HG03064 (cell line): ENCODE measurements around the gene LXN.

Experiments
- ATAC-seq: cut with Tn5 transposase; IDR thresholded peaks from one replicate; pipeline ENCODE4 v1.9.1; 2021; ENCODE audit warnings: low read depth; ENCODE audit not compliant: unreplicated experiment

The LXN gene

DNA sequence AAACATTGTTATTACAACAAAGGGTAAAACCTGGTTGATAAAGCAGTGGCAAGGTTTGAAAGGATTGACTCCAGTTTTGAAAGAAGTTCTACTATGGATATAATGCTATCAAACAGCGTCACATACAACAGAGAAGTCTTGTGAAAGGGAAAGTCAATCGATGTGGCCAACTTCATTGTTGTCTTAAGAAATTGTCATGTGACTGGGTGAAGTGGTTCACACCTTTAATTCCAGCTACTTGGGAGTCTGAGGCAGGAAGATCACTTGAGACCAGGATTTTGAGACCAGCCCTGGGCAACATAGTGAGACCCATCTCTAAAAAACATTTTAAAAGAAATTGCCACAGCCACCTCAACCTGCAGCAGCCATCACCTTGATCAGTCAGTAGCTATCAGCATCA, 6.2 kb upstream of the LXN start:
- no peak for ATAC-seq

DNA sequence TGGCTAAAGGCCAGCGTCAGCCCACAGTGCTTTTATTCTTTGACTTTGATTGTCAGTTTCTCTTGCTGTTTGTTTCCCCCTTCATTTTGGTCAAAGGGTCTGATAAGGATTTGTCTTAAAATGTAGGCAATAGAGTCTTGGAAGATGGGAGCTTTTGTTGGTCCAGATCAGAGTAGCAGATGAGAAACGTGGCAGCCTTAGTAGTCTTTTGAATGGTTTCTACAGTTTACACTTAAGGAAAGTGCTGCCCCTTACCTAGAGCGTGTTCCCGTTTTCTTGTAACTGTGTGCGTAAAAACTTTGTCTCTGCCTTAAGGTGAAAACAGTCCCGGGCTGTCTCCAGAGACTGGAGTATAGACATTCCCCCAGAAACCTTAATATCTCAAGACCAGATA, 630 bp downstream of the LXN start:
- peak; percentile 14 for ATAC-seq

DNA sequence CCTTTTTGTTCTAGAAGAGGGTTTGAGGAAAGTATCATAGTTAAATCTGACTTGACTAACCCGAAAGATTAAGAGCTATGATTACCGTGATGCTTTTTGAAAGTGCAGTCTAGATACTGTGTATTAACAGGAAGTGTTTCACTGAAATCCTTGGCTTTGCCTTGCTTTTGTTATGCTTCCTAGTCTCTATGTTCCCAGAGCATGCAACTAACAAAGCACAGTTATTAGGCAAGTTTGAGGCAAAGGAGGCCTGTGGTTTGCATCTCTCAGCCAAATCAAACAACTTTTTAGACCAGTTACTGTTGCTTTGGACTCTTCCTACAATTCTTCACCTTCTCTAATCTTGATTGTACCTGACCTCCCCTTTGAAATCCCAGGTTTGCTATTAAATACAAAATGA, 3.9 kb downstream of the LXN start:
- ATAC-seq: no peak

DNA sequence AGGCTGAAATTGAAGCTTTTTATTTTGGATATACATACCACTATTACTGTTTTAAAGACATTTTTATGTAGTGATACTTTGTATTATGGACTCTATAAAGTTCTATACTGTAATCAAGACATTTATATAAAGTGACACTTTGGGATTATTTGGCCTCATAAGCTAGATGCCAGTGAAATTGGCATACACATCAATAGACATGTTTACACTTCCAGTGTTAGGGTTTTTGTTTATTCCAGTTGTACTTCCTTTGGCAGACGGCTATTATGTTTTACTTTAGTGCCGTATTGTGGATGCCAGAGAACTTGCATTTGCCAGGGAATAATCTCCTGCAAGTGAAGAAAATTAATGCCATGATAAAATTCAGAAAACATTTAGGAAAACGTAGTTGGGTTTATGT, 6.0 kb downstream of the LXN start:
- ATAC-seq: no peak

DNA sequence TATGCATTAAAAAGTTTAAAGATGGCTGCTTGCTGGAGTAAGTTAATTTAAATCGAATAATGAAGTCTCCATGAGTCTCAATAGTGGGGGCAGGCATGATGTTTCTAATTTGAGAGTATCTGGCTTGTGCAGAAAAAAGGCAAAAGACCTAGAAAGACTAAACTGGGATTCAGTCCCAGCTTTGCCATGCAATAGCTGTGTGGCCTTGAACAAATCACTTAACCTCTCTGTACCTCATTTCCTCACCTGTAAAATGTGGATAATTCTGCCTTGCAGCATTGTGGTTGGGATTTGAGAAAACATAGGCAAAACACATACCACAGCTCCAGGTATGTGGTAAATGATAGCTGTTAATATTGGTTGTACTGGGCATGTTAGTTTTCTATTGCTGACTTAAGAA, 8.6 kb downstream of the LXN start:
- ATAC-seq: no peak

DNA sequence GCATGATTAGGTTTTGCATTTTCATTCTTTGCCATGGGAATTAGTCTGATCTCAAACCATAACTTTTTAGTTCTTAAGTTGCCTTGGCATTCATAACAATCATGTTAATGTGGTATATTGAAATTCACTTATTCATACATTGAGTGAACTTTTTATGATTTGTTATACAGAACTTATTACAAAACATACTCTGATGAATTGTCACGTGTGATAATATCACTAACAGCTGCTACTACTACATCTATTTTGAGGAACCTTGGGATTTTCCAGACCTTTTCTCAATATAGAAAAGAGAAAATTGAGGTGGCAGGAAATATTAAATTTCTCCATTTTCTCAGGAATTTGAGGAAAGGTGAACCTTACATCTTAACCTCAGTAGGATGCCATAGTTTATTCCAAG, 9.2 kb downstream of the LXN start:
- ATAC-seq: no peak

DNA sequence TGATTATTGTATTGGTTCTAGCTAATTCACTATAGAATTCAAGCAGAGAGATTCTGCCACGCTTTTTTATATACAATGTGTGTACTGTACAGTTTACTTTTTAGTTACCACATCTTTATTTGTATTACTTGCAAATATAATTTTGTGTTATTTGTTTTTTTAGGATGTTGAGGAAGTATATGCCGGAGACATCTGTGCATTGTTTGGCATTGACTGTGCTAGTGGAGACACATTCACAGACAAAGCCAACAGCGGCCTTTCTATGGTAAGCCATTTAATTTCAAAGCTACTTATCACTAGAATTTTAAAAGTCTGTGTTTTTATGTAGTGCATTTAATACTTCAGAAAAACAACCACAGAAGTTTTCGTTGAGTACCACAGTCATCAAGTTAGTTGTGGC, 11.7 kb downstream of the LXN start:
- ATAC-seq: no peak

DNA sequence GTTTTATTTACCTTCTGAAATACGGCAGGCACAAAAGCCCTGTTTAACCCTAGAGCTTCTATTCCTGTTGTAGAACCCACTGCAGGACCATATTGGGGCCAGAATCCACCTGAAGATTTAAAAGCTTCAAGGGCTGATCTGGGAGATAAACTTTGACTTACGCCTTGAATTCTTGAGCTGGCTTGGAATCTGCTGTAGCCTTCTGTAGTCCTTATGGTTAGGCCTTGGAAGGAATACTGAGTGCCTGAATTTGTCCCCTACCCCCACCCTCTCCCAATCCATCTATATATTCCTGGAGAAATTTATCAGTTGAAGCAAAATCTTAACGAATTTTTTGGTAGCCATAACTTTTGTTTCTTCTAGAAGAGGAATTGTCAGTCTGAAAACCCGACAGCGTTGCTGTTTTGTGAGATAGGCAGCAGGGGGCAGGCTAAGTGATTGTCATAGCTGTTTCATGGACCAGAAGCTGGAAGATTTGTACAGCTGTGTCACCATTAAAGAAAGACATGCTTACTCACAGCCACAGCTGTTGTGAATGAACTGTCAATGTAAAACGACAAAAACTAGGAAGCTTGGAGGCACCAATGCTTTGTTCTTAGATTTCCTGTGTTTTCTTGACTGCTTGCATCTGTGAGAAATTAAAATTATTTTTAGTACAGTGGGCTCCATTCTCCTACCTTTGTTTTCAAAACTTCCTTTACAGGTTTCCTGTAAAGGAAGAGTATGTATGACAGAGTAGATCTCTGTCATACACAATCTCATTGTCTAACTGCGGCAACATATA, 12.8 kb downstream of the LXN start:
- peak; percentile 88 for ATAC-seq

DNA sequence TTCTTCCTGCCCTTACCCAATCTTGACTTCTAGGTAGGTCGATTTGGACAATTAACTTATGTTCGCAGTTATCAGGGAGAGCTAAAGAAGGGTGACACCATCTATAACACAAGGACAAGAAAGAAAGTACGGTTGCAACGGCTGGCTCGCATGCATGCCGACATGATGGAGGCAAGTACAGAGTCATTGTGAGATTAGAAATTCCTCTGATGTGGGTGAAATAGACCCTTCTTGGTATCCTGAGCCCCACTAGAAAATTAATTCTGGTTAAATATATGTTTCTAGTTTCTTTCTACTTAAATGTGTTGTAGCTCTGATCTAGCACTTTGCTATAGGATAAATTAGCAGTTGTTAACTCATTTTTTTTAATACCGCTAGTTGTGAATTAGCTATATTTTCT, 13.6 kb downstream of the LXN start:
- ATAC-seq: no peak

DNA sequence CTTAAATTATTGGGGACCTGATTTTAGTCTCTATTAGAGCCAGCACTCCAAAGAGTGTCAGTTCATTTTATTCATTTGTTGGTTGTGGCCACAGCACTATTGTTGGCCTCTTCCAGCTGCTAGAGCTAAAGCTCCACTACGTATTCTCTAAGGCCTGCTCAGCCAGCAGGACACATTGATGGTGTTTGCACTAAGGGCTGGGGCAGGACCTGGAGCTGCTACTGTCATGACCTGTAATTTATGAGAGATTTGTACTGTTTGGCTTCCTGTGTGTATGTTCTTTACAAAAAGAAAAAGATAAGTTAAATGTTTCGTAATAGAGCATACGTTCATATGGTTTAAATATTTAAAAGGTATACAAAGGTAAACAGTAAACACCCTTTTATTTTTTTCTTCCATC, 20.0 kb downstream of the LXN start:
- ATAC-seq: no peak

DNA sequence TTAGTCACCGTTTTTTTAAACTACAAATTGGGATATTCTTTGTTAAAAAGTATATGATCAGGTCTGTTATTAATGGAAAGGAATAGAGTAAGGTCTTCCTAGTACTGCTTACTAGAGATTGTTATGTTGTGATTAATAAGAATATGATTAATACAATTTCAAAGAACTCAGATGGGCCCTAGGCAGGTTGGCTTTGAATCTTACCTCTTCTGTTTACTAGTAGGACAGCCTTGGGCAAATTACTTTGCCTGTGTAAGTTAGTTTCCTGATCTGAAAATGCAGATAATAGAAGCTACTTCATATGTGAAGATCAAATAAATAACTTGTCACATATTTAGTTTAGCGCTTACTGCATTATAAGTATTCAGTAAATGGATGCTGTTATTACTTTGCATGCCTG, 21.3 kb downstream of the LXN start:
- ATAC-seq: no peak

DNA sequence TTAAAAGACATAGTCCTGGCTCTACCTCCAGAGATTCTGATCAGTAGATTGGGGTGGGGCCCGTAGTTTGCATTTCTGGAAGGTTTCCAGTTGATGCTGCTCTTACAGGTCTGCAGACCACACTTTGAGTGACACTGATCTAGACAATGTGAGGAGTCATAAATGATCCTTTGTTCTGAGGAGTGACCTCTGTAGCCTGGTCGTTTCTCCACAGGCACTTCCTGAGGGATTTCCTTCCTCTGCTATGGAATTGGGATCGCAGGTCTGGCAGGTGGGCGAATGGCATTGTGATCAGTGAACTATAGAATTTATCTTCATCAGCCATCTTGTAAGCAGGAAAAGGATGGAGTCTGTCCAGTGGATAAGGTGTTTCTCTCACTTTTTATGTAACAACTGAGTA, 22.7 kb downstream of the LXN start:
- no peak for ATAC-seq

DNA sequence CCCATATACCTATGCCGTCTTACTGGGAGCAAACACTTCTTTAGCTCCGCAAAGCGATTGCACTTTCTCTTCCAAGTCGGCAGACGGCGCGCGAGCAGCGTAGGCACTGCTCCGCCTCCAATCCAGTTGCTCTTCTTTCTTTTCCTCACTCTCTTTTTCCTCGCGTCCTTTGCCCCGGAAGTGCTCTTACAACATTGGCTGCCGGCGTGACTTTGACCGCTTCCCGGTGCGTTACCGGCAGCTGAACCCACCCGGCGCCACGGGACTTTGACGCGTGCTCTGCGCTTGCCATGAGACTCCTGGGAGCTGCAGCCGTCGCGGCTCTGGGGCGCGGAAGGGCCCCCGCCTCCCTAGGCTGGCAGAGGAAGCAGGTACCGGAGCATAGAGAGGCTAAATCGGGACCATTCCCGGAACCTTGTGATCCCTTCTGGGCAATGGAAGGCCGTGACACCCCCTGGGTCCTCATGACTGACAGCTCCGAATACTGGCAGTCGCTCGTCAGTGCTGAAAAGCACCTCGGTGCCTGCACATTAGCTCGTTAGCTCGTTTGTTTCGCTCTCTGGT, 28.0 kb downstream of the LXN start, which contains the start of gene GFM1:
Gene GFM1, plus strand, starts transcription at position 183 of the 564 bp plus-strand sequence. Its CDS starts 108 bp downstream, at position 291.
- ATAC-seq: peak; percentile 99

DNA sequence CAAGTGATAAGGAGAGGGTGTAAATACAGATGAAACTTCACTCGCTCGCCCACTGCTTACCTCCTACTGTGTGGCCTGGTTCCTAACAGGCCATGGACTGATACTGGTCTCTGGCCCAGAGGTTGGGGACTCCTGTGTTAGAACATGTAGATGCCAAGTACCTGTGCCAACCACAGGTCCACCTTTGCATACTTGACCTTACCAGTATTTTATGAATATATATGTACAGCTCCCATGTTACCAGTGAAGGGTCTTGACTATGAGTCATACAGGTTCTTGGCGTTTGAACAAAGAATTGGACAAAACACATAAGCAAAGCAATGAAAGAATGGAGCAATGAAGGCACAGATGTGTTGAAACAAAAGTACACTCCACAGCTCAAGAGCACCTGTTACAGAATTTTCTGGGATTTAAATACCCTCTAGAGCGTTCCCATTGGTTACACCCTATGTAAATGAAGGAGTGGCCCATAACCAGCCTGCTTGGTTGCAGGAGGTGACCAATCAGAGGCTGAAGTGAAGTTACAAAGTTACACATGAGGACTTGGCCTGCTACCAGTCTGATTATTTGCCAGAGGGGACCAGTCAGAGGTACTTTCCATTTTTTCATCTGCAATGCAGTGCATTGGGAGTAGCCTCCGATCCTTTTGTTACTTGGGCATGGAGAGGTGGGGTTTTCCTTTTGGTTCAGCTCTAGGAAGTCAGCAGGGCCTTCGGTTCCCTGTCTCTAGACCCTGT, 29.8 kb downstream of the LXN start:
- no peak for ATAC-seq

DNA sequence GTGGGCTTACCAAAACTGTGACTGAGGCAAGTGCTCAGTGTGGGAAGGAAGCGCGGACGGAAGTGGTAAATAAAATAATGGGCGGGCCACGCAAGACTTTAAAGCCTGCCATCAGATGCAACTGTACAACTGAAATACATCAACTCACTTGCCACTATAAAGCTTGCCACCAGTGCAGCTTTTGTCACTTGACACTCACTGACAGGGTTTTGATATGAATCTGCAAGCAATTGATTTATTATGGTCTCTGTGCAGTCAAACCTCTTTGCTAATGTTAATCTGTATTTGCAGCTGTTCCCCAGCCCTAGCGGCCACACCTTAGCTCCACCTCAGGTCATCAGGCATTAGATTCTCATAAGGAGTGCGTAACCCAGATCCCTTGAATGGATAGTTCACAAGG, 30.4 kb downstream of the LXN start:
- ATAC-seq: no peak

DNA sequence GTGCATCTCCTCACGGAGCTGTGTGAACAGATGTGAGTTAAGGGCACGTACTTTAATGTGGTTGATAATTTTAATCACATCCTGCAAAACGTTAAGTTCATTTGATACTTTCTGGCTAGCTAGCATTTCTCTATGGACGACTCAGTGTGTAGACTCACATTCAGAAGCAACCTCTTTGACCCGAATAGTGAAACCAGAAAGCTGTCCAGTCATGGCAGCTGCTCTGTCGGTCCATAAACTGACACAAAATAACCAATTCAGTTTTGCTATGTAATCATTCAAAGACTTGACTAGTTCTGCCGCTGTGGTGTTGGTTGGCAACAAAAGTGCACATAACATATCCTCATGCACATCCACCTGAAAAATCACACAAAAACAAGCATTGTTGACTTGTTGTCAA, 31.8 kb downstream of the LXN start:
- no peak for ATAC-seq

DNA sequence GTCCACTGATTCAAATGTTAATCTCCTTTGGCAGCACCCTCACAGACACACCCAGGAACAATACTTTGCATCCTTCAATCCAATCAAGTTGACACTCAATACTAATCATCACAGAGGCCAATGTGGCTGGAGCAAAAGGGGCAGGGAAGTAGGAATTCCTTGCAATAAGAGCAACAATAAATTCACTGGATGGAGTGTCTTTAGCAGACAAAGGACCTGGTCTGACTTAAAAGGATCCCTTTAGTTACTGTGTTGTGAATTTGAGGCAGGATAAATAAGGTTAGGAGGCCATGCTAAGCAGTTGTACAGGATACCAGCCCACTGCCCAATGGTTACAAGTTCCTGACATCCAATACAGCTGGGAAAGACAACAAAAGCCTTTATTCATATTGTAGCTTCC, 40.5 kb downstream of the LXN start:
- no peak for ATAC-seq

DNA sequence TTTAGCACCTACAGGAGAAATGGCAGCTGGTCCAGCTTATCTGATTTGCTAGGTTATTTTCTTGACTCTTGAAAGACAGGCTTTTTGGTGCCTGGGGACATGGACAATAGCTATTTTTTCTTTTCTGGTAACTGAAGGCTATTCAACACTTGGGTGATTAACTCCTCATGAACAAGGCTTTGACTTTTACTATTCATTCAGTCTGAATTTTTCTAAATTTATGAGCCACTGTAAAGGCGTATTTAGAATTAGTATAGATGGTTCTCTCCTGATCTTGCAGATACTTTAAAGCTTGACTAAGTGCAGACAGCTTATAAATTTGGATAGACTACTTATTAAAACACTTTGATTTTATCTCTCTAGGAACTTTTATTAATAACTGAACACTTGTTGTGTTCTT, 46.6 kb downstream of the LXN start:
- no peak for ATAC-seq

DNA sequence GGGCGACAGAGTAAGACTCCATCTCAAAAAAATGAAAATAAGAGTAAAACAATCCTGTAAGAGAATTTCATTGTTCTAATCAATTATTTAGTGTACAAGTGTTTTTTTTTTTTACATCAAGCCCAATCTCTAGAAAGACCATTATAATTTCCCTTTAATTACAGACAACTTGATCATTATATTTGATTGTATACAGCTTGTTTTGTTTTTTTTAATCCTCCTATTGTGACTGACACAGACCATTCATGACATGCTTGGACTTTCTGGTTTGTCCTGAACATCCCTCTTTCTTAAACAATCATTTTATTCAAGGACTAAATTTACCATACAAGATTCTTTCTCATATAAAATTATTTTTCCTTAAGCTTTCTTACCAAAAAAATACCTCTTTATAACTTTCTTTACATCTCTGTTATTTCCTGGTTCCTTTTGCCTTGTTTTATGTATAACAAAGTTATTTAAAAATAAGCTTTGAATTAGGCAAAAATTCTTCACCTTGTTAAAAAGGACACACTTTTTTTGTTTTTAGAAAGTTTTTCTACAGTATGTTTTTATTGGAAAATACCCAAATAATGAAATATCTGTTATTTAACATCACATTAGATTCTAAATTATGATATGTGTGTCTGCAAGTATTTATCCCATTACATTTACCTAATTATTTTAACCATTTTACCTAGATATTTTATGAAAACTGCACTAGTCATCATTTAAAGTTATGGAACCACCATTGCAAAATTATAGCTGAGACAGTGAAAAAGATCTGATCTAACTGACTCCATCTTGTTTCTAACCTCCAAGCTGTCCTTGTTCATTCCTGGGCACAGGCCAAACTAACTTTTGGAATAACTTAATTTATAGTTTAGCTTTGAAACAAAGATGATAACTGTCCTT, 54.2 kb downstream of the LXN start:
- no peak for ATAC-seq
